Progenitor cell of endocrine pancreas (in vitro differentiated cells): ENCODE measurements around the gene NUDT3. TPM values are rescaled to one million over a fixed set of nuclear protein-coding genes. Genes with fewer than 3 reads are reported as not detected.
"Not testable (repeated sequence)": the region's sequence is repeated elsewhere in the genome, so short reads cannot be mapped to it uniquely, and the experiment has no call there.

Experiments
- DNase-seq: peaks from one replicate; pipeline ENCODE4 v3.0.0; 2021; ENCODE audit warnings: low spot score; ENCODE audit not compliant: unreplicated experiment
- H3K27ac Mint-ChIP-seq: 2 replicates; pipeline ENCODE4 v1.8.0; 2021; ENCODE audit warnings: mild to moderate bottlenecking, moderate library complexity, mixed read lengths
- H3K27me3 Mint-ChIP-seq: 2 replicates; pipeline ENCODE4 v1.8.0; 2021; ENCODE audit warnings: mixed read lengths
- H3K36me3 Mint-ChIP-seq: 2 replicates; pipeline ENCODE4 v1.8.0; 2022; ENCODE audit warnings: mixed read lengths; ENCODE audit not compliant: insufficient read depth
- H3K4me1 Mint-ChIP-seq: 2 replicates; pipeline ENCODE4 v1.8.0; 2021; ENCODE audit warnings: low read depth, mixed read lengths
- H3K4me3 Mint-ChIP-seq: 2 replicates; pipeline ENCODE4 v1.8.0; 2021; ENCODE audit warnings: low read depth, mild to moderate bottlenecking, moderate library complexity, mixed read lengths
- H3K9me3 Mint-ChIP-seq: 2 replicates; pipeline ENCODE4 v1.8.0; 2021; ENCODE audit warnings: low read depth, mixed read lengths
- CTCF ChIP-seq: fragments of 200-600 bp; sonication (generic); IDR thresholded peaks from one replicate; pipeline ENCODE4 v1.5.0; 2021; ENCODE audit warnings: antibody characterized with exemption, mild to moderate bottlenecking; ENCODE audit not compliant: unreplicated experiment
- total RNA-seq: library from RNA; stranded (reverse); gene quantifications from 2 replicates; pipeline ENCODE4 v1.2.1, GENCODE V29; 2021

Gene NUDT3
- total RNA-seq, 1 donor from 2014 or later = 20.6 TPM

GRCh38 chr6:34383161-34383631 lies 9.3 kb downstream of the NUDT3 start:
- no peaks in the 10 kb centered on the region for H3K9me3 Mint-ChIP-seq
- TF ChIP-seq CTCF = no peak
- DNase-seq = no peak
- H3K36me3 Mint-ChIP-seq = no peaks in the 10 kb centered on the region
- H3K4me1 Mint-ChIP-seq = no peaks in the 10 kb centered on the region
- no peak overlapping the region for H3K4me3 Mint-ChIP-seq
- H3K27me3 Mint-ChIP-seq = no peaks in the 10 kb centered on the region
- no peak overlapping the region for H3K27ac Mint-ChIP-seq

GRCh38 chr6:34381081-34381480 lies 11.4 kb downstream of the NUDT3 start:
- Mint-ChIP-seq H3K27me3 (no peaks in the 10 kb centered on the region), H3K4me1 (no peaks in the 10 kb centered on the region), H3K9me3 (no peaks in the 10 kb centered on the region), H3K27ac (no peak overlapping the region), H3K36me3 (no peaks in the 10 kb centered on the region), H3K4me3 (no peak overlapping the region)
- no peak for DNase-seq
- TF ChIP-seq CTCF = no peak

- Mint-ChIP-seq H3K9me3 (no peaks in the 10 kb centered on the region), H3K4me3 (no peak overlapping the region), H3K27me3 (no peaks in the 10 kb centered on the region), H3K27ac (no peak overlapping the region), H3K36me3 (no peaks in the 10 kb centered on the region), H3K4me1 (no peaks in the 10 kb centered on the region)
- DNase-seq = no peak
- no peak for TF ChIP-seq CTCF
Observed at GRCh38 chr6:34378470-34378869, 14.0 kb downstream of the NUDT3 start.

GRCh38 chr6:34377984-34378383 lies 14.5 kb downstream of the NUDT3 start:
- no peaks in the 10 kb centered on the region for H3K27me3 Mint-ChIP-seq
- no peak for DNase-seq
- H3K4me3 Mint-ChIP-seq = no peak overlapping the region
- no peaks in the 10 kb centered on the region for H3K4me1 Mint-ChIP-seq
- no peaks in the 10 kb centered on the region for H3K36me3 Mint-ChIP-seq
- TF ChIP-seq CTCF = no peak
- no peaks in the 10 kb centered on the region for H3K9me3 Mint-ChIP-seq
- no peak overlapping the region for H3K27ac Mint-ChIP-seq

GRCh38 chr6:34377571-34377970 lies 14.9 kb downstream of the NUDT3 start:
- not testable (repeated sequence) for H3K27ac Mint-ChIP-seq

GRCh38 chr6:34375833-34376232 lies 16.6 kb downstream of the NUDT3 start:
- H3K4me1 Mint-ChIP-seq = no peaks in the 10 kb centered on the region
- H3K4me3 Mint-ChIP-seq = no peak overlapping the region
- no peak overlapping the region for H3K27ac Mint-ChIP-seq
- H3K9me3 Mint-ChIP-seq = no peaks in the 10 kb centered on the region
- no peaks in the 10 kb centered on the region for H3K27me3 Mint-ChIP-seq
- no peak for DNase-seq
- TF ChIP-seq CTCF = no peak
- H3K36me3 Mint-ChIP-seq = no peaks in the 10 kb centered on the region

More at GRCh38 chr6:34377571-34377970, 14.9 kb downstream of the NUDT3 start:
- DNase-seq, H3K27me3 Mint-ChIP-seq, H3K9me3 Mint-ChIP-seq, H3K36me3 Mint-ChIP-seq, H3K4me1 Mint-ChIP-seq, H3K4me3 Mint-ChIP-seq: not testable (repeated sequence)
